GM19238 (cell line): Measurements from ENCODE around the gene DPM1.

Experiments
- DNase-seq: peaks from one replicate; pipeline ENCODE4 v3.0.0; 2011; ENCODE audit warnings: low spot score; ENCODE audit not compliant: insufficient read length

Gene DPM1

GRCh38 chr20:50930976-50931305, 27.4 kb downstream of the DPM1 start:
- DNase-seq = peak; percentile 32

GRCh38 chr20:50930139-50930975, 28.0 kb downstream of the DPM1 start:
- no peak for DNase-seq

GRCh38 chr20:50929299-50930138, 28.8 kb downstream of the DPM1 start:
- DNase-seq = peak; percentile 73

GRCh38 chr20:50928469-50928868, 29.9 kb downstream of the DPM1 start:
- DNase-seq = no peak

- DNase-seq = no peak
Measured at GRCh38 chr20:50926530-50926929, 31.8 kb downstream of the DPM1 start.

- no peak for DNase-seq
Measured at GRCh38 chr20:50924261-50924920, 33.9 kb downstream of the DPM1 start.

GRCh38 chr20:50921803-50922501, 36.4 kb downstream of the DPM1 start:
- DNase-seq = no peak

GRCh38 chr20:50920997-50921396, 37.3 kb downstream of the DPM1 start:
- no peak for DNase-seq

GRCh38 chr20:50919567-50919966, 38.8 kb downstream of the DPM1 start:
- no peak for DNase-seq

- no peak for DNase-seq
Measured at GRCh38 chr20:50918403-50918802, 39.9 kb downstream of the DPM1 start.

- DNase-seq = no peak
Measured at GRCh38 chr20:50916934-50917333, 41.4 kb downstream of the DPM1 start.

- DNase-seq = no peak
Measured at GRCh38 chr20:50916257-50916656, 42.1 kb downstream of the DPM1 start.

- DNase-seq = no peak
Measured at GRCh38 chr20:50915424-50915823, 42.9 kb downstream of the DPM1 start.

- DNase-seq = no peak
Measured at GRCh38 chr20:50913690-50914375, 44.5 kb downstream of the DPM1 start.

GRCh38 chr20:50911716-50912115, 46.6 kb downstream of the DPM1 start:
- no peak for DNase-seq

- DNase-seq = no peak
Measured at GRCh38 chr20:50911030-50911429, 47.3 kb downstream of the DPM1 start.

- no peak for DNase-seq
Measured at GRCh38 chr20:50909413-50909812, 48.9 kb downstream of the DPM1 start.

- DNase-seq = no peak
Measured at GRCh38 chr20:50904067-50904570, 54.2 kb downstream of the DPM1 start.

- no peak for DNase-seq
Measured at GRCh38 chr20:50903353-50904051, 54.8 kb downstream of the DPM1 start.

- no peak for DNase-seq
Measured at GRCh38 chr20:50901301-50901700, 57.0 kb downstream of the DPM1 start.
